ENCODE data around the gene SHPK. TPM values are rescaled to one million over a fixed set of nuclear protein-coding genes. Genes with fewer than 3 reads are reported as not detected.

The SHPK gene
- total and polyA plus RNA-seq, 4 donors: 9.3 to 66.6 (median 17.0) TPM

DNA sequence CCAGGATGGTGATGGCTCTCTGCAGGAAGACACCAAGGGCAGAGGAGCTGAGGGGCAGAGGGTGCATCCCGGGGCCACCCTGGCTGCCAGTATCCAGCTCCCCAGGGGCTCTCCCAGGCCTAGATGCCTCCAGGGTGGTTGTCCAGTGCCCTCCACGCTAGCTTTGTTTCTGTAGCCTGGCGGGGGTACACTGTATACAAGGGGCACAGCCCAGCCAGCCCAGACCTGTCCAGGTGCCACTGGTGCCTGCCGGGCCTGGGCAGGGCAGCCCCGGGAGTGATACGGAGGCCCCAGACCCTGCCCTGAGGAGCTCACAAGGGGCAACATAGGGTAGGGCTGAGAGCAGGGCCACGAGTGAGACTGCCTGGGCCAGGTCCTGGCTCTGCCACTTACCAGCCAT is 63.8 kb downstream of the SHPK start:
- 87% methylated on average over 7 of the region's 7 CpGs for WGBS
- peaks cover 6 to 57% (median 22%) of the 10 kb centered on the region in 4 donors for H3K36me3 ChIP-seq (ENCODE audit: control insufficient read depth in 4 of 4, insufficient read depth in 3 of 4, low read depth in 1 of 4, low read length in 3 of 4)
- no peak overlapping the region for H3K4me3 ChIP-seq (ENCODE audit: low read depth in 1 of 3, low read length in 3 of 3)
- no peak for TF ChIP-seq ZBTB33 (IDR thresholded peaks at IDR 0.05)
- TF ChIP-seq NR2F2 (IDR thresholded peaks at IDR 0.05): no peak
- no peaks in the 10 kb centered on the region for H3K9me3 ChIP-seq (ENCODE audit: control insufficient read depth in 4 of 4, low read length in 3 of 4)
- H3K27ac ChIP-seq (ENCODE audit: low read depth in 1 of 2, low read length in 2 of 2): no peak overlapping the region
- no peak overlapping the region for H3K9ac ChIP-seq (ENCODE audit: low read depth in 1 of 2, low read length in 2 of 2)
- H3K4me1 ChIP-seq (ENCODE audit: control insufficient read depth in 4 of 4, insufficient read depth in 4 of 4, low read length in 3 of 4): no peaks in the 10 kb centered on the region
- no peaks in the 10 kb centered on the region for H3K27me3 ChIP-seq (ENCODE audit: control insufficient read depth in 4 of 4, insufficient read depth in 4 of 4, low read length in 3 of 4)
- DNase-seq (ENCODE audit: low spot score): no peak

DNA sequence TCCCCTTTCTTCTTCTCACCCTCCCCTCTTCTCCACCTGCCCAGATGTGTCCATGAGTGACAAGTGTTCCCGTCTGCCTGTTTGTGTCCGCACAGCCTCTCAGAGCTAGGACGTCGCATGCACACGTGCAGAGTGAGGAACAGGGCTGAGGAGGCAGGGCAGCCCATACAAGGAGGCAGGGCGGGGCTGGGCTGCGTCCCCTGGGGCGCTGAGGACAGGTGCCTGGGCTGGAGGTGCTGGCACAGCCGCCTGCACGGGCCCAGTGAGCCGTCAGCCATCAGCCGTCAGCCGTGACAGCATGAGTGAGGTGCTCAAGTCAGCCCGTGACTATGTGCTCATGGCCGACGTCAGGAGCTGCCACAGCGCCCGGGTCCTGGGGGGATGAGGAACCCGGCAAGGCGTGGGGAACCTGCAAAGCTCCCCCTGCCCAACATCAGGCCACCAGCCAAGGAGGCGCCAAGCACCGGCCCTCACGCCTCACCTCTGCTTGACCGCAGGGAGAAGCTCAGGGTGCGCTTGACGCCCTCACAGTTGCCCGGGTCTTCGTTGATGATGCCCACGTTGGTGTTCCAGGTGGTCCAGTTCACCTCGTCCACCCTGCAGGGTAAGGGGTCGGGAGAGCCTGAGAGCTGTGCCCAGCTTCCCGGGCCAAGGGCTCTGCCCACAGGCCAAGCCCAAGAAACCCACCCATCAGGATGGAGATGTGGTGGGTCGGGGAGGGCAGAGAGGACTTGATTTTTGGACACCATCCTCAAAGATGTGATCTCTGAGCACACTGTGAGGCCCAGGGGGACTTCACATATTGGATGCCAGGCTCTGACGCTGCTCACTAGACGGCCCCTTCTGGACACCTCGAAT is 64.8 kb downstream of the SHPK start:
- Histone ChIP-seq H3K4me3 (ENCODE audit: low read depth in 1 of 3, low read length in 3 of 3) (no peak overlapping the region), H3K36me3 (ENCODE audit: control insufficient read depth in 4 of 4, insufficient read depth in 3 of 4, low read depth in 1 of 4, low read length in 3 of 4) (peaks cover 6 to 58% (median 25%) of the 10 kb centered on the region in 4 donors), H3K27ac (ENCODE audit: low read depth in 1 of 2, low read length in 2 of 2) (no peak overlapping the region), H3K9me3 (ENCODE audit: control insufficient read depth in 4 of 4, low read length in 3 of 4) (no peaks in the 10 kb centered on the region), H3K4me1 (ENCODE audit: control insufficient read depth in 4 of 4, insufficient read depth in 4 of 4, low read length in 3 of 4) (no peaks in the 10 kb centered on the region), H3K9ac (ENCODE audit: low read depth in 1 of 2, low read length in 2 of 2) (no peak overlapping the region), H3K27me3 (ENCODE audit: control insufficient read depth in 4 of 4, insufficient read depth in 4 of 4, low read length in 3 of 4) (no peaks in the 10 kb centered on the region)
- 94% methylated on average over 36 of the region's 36 CpGs for WGBS
- no peak for TF ChIP-seq REST (IDR thresholded peaks at IDR 0.05)
- TF ChIP-seq EGR1 (IDR thresholded peaks at IDR 0.05; ENCODE audit: low read depth in 2 of 2): no peak
- TF ChIP-seq, protein P1, sequence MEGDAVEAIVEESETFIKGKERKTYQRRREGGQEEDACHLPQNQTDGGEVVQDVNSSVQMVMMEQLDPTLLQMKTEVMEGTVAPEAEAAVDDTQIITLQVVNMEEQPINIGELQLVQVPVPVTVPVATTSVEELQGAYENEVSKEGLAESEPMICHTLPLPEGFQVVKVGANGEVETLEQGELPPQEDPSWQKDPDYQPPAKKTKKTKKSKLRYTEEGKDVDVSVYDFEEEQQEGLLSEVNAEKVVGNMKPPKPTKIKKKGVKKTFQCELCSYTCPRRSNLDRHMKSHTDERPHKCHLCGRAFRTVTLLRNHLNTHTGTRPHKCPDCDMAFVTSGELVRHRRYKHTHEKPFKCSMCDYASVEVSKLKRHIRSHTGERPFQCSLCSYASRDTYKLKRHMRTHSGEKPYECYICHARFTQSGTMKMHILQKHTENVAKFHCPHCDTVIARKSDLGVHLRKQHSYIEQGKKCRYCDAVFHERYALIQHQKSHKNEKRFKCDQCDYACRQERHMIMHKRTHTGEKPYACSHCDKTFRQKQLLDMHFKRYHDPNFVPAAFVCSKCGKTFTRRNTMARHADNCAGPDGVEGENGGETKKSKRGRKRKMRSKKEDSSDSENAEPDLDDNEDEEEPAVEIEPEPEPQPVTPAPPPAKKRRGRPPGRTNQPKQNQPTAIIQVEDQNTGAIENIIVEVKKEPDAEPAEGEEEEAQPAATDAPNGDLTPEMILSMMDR (IDR thresholded peaks at IDR 0.05; ENCODE audit: low read depth, low read length, missing input control): no peak
- no peak for TF ChIP-seq HNF4A (conservative IDR thresholded peaks at IDR 0.05)
- TF ChIP-seq HNF4G (IDR thresholded peaks at IDR 0.05): no peak
- TF ChIP-seq RAD21 (IDR thresholded peaks at IDR 0.05): no peak
- no peak for TF ChIP-seq GABPA (IDR thresholded peaks at IDR 0.05 in 1 of 2, conservative IDR thresholded peaks at IDR 0.05 in 1 of 2)
- no peak for TF ChIP-seq FOXA2 (IDR thresholded peaks at IDR 0.05)
- no peak for TF ChIP-seq NR2F2 (IDR thresholded peaks at IDR 0.05)
- TF ChIP-seq RXRA (IDR thresholded peaks at IDR 0.05): no peak
- TF ChIP-seq YY1 (IDR thresholded peaks at IDR 0.05): no peak
- TF ChIP-seq, protein P2, sequence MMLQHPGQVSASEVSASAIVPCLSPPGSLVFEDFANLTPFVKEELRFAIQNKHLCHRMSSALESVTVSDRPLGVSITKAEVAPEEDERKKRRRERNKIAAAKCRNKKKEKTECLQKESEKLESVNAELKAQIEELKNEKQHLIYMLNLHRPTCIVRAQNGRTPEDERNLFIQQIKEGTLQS (IDR thresholded peaks at IDR 0.05): no peak
- no peak for TF ChIP-seq FOXA1 (IDR thresholded peaks at IDR 0.05)
- no peak for TF ChIP-seq JUND (IDR thresholded peaks at IDR 0.05)
- no peak for TF ChIP-seq SP1 (IDR thresholded peaks at IDR 0.05)
- TF ChIP-seq, protein P3, sequence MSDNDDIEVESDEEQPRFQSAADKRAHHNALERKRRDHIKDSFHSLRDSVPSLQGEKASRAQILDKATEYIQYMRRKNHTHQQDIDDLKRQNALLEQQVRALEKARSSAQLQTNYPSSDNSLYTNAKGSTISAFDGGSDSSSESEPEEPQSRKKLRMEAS (IDR thresholded peaks at IDR 0.05): no peak
- TF ChIP-seq ZBTB33 (IDR thresholded peaks at IDR 0.05): no peak
- no peak for TF ChIP-seq TAF1 (conservative IDR thresholded peaks at IDR 0.05)
- no peak for DNase-seq (ENCODE audit: low spot score)
